ENCODE results near the gene CPPED1.
"Not testable (repeated sequence)": the region's sequence is repeated elsewhere in the genome, so short reads cannot be mapped to it uniquely, and the experiment has no call there.

CPPED1 gene

GRCh38 chr16:12805066-12805465 lies 1.4 kb upstream of the CPPED1 start:
- no peak for TF ChIP-seq CTCF (IDR thresholded peaks at IDR 0.05; ENCODE audit: low read depth, low read length, missing control alignments)
- Histone ChIP-seq H3K27ac (no peak overlapping the region), H3K27me3 (replicated peaks) (no peaks in the 10 kb centered on the region), H3K4me3 (ENCODE audit: low read depth, low read length) (no peak overlapping the region), H3K36me3 (replicated peaks) (no peaks in the 10 kb centered on the region)
- in situ Hi-C loops (cut with HindIII; ENCODE audit: low pct_ligation_motif_present, low sequenced_read_pairs) = no loop called here
- DNase-seq = no peak

GRCh38 chr16:12804395-12804794 lies 708 bp upstream of the CPPED1 start:
- Histone ChIP-seq H3K36me3 (replicated peaks) (no peaks in the 10 kb centered on the region), H3K27me3 (replicated peaks) (no peaks in the 10 kb centered on the region), H3K27ac (no peak overlapping the region), H3K4me3 (ENCODE audit: low read depth, low read length) (no peak overlapping the region)
- in situ Hi-C loops (cut with HindIII; ENCODE audit: low pct_ligation_motif_present, low sequenced_read_pairs) = no loop called here
- no peak for DNase-seq
- TF ChIP-seq CTCF (IDR thresholded peaks at IDR 0.05; ENCODE audit: low read depth, low read length, missing control alignments) = no peak

- in situ Hi-C loops (cut with HindIII; ENCODE audit: low pct_ligation_motif_present, low sequenced_read_pairs) = no loop called here
- peak overlapping the region; percentile 92 for H3K27ac ChIP-seq
- DNase-seq = no peak
- no peaks in the 10 kb centered on the region for H3K36me3 ChIP-seq (replicated peaks)
- TF ChIP-seq CTCF (IDR thresholded peaks at IDR 0.05; ENCODE audit: low read depth, low read length, missing control alignments) = no peak
- H3K4me3 ChIP-seq (ENCODE audit: low read depth, low read length) = peak overlapping the region; percentile 81
- H3K27me3 ChIP-seq (replicated peaks) = no peaks in the 10 kb centered on the region
These were observed 1.0 kb downstream of the CPPED1 start for GRCh38 chr16:12802661-12803060.

- no peaks in the 10 kb centered on the region for H3K27me3 ChIP-seq (replicated peaks)
- no peaks in the 10 kb centered on the region for H3K36me3 ChIP-seq (replicated peaks)
- H3K27ac ChIP-seq = peak overlapping the region; percentile 92
- in situ Hi-C loops (cut with HindIII; ENCODE audit: low pct_ligation_motif_present, low sequenced_read_pairs) = no loop called here
- no peak for DNase-seq
- TF ChIP-seq CTCF (IDR thresholded peaks at IDR 0.05; ENCODE audit: low read depth, low read length, missing control alignments) = no peak
- peak overlapping the region; percentile 33 for H3K4me3 ChIP-seq (ENCODE audit: low read depth, low read length)
These were observed 1.6 kb downstream of the CPPED1 start for GRCh38 chr16:12802048-12802447.

- Histone ChIP-seq H3K4me3 (ENCODE audit: low read depth, low read length) (peak overlapping the region; percentile 33), H3K27ac (peak overlapping the region; percentile 92), H3K27me3 (replicated peaks) (no peaks in the 10 kb centered on the region), H3K36me3 (replicated peaks) (no peaks in the 10 kb centered on the region)
- no peak for TF ChIP-seq CTCF (IDR thresholded peaks at IDR 0.05; ENCODE audit: low read depth, low read length, missing control alignments)
- in situ Hi-C loops (cut with HindIII; ENCODE audit: low pct_ligation_motif_present, low sequenced_read_pairs) = no loop called here
- DNase-seq = peak; percentile 93
These were observed 2.1 kb downstream of the CPPED1 start for GRCh38 chr16:12801511-12802042.

- Histone ChIP-seq H3K36me3 (replicated peaks) (no peaks in the 10 kb centered on the region), H3K27me3 (replicated peaks) (no peaks in the 10 kb centered on the region), H3K27ac (peak overlapping the region; percentile 92), H3K4me3 (ENCODE audit: low read depth, low read length) (no peak overlapping the region)
- in situ Hi-C loops (cut with HindIII; ENCODE audit: low pct_ligation_motif_present, low sequenced_read_pairs) = no loop called here
- TF ChIP-seq CTCF (IDR thresholded peaks at IDR 0.05; ENCODE audit: low read depth, low read length, missing control alignments) = no peak
- no peak for DNase-seq
These were observed 2.9 kb downstream of the CPPED1 start for GRCh38 chr16:12800817-12801216.

GRCh38 chr16:12799996-12800395 lies 3.7 kb downstream of the CPPED1 start:
- H3K4me3 ChIP-seq (ENCODE audit: low read depth, low read length); H3K27ac ChIP-seq; H3K27me3 ChIP-seq (replicated peaks); H3K36me3 ChIP-seq (replicated peaks); in situ Hi-C loops (cut with HindIII; ENCODE audit: low pct_ligation_motif_present, low sequenced_read_pairs); DNase-seq: not testable (repeated sequence)
